ENCODE measurements around the gene HAUS1.

GRCh38 chr18:46060359-46060841, 43.8 kb upstream of the HAUS1 start:
- TF ChIP-seq GATA2 (IDR thresholded peaks at IDR 0.05; ENCODE audit: insufficient read depth, insufficient read length, low read depth, low read length) = no peak
- TF ChIP-seq CTCF (IDR thresholded peaks at IDR 0.05; ENCODE audit: extremely low read depth in 1 of 2, insufficient read depth in 1 of 2, low read depth in 1 of 2, low read length in 2 of 2) = no peak
- no peak for TF ChIP-seq MAX (IDR thresholded peaks at IDR 0.05; ENCODE audit: insufficient read depth, insufficient read length)
- TF ChIP-seq MYC (IDR thresholded peaks at IDR 0.05; ENCODE audit: low read depth, low read length) = no peak
- TF ChIP-seq POLR2A (IDR thresholded peaks at IDR 0.05; ENCODE audit: low read depth, low read length) = no peak
- no peak for TF ChIP-seq EZH2 (IDR thresholded peaks at IDR 0.05; ENCODE audit: borderline replicate concordance, low read depth, low read length, severe bottlenecking)
- TF ChIP-seq POLR2AphosphoS5 (IDR thresholded peaks at IDR 0.05; ENCODE audit: insufficient read depth, low read depth, low read length) = no peak
- no peak for TF ChIP-seq FOS (IDR thresholded peaks at IDR 0.05; ENCODE audit: borderline replicate concordance, insufficient read depth, low read length)

All from endothelial cell of umbilical vein (primary cell).